ENCODE data around the gene CHMP4B.
"Not testable (repeated sequence)": the region's sequence is repeated elsewhere in the genome, so short reads cannot be mapped to it uniquely, and the experiment has no call there.

Gene CHMP4B

DNA sequence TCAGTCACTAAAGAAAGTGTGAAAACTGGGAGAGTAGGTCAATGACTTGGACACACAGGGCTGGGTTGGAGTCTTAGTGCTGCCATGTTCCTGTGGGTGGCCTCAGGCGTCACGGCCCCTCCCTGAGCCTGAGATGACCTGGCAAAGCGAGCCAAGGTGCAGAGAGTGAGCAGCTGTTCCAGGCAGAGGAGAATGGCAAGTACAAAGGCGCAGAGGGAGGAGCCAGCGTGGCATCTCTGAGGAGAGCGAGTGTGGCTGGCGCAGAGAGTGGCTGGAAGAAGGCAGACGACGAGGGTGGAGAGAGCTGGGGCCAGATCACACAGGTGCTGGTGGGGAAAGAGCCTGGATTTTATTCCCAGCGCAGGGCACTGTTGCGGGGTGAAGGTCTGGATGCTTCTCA is 20.6 kb upstream of the CHMP4B start:
- peak; percentile 36 to 54 (median 43) for DNase-seq

DNA sequence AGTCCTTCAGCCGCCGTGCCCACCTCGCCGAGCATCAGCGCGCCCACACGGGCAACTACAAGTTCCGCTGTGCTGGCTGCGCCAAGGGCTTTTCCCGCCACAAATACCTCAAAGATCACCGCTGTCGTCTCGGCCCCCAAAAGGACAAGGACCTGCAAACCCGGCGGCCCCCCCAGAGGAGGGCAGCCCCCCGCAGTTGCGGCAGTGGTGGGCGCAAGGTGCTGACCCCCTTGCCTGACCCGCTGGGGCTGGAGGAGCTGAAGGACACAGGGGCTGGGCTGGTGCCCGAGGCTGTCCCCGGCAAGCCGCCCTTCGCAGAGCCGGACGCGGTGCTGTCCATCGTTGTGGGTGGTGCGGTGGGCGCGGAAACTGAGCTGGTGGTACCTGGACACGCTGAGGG is 20.1 kb upstream of the CHMP4B start:
- no peak for DNase-seq

DNA sequence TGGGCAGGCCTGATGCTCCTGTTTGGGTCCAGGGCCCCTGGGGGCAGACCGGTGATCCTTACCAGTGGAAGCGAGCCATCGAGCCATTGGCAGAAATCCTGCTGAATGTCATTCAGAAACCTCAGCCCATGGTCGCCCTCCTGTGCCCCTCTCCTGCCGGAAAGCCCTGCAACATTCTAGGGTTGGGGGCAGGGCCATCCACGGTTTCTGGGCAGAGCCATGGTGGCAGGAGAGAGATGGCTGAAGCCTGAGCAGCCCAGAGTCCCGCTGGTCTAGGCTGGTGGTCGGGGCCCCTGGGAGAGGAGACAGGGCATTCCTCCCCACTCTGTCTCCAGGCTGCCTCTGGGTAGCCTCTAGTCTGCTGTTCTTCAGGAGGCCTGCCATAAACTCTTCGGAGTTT is 19.6 kb upstream of the CHMP4B start:
- no peak for DNase-seq

DNA sequence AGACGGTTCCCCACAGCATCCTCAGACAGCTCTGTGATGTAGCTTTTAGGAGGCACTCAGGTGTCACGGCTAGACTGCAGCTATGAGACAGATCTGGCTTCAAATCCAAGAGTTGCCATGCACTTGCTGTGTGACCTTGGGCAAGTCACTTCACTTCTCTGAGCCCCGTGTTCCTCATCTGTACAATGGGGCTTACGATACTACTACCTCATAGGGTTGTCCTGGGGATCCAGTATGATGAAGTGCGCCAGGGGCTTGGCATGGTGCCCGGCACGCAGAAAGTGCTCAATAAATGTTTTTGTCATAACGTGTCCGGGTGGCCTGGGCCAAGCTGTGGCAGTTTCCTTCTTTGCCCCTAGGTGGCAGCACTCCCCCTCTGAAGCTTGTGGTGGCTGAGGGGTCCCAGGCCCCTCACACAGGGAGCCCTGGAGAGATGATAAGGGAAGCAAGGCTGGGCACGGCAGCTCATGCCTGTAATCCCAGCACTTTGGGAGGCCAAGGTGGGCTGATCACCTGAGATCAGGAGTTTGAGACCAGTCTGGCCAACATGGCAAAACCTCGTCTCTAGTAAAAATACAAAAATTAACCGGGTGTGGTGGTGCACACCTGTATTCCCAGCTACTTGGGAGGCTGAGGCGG is 19.1 kb upstream of the CHMP4B start:
- DNase-seq = peak in 2 of 3 experiments; percentile 15 to 45

DNA sequence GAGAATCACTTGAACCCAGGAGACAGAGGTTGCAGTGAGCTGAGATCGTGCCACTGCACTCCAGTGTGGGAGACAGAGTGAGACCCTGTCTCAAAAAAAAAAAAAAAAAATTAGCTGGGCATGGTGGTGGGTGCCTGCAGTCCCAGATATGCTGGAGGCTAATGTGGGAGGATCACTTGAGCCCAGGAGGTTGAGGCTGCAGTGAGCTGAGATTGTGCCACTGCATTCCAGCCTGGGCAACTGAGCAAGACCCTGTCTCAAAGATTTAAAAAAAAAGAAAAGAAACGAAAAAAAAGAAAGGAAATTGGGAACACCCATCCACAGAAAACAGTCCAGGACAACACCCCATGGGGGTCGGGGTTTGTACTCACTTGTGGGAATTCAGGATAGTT is 18.6 kb upstream of the CHMP4B start:
- not testable (repeated sequence) for DNase-seq

DNA sequence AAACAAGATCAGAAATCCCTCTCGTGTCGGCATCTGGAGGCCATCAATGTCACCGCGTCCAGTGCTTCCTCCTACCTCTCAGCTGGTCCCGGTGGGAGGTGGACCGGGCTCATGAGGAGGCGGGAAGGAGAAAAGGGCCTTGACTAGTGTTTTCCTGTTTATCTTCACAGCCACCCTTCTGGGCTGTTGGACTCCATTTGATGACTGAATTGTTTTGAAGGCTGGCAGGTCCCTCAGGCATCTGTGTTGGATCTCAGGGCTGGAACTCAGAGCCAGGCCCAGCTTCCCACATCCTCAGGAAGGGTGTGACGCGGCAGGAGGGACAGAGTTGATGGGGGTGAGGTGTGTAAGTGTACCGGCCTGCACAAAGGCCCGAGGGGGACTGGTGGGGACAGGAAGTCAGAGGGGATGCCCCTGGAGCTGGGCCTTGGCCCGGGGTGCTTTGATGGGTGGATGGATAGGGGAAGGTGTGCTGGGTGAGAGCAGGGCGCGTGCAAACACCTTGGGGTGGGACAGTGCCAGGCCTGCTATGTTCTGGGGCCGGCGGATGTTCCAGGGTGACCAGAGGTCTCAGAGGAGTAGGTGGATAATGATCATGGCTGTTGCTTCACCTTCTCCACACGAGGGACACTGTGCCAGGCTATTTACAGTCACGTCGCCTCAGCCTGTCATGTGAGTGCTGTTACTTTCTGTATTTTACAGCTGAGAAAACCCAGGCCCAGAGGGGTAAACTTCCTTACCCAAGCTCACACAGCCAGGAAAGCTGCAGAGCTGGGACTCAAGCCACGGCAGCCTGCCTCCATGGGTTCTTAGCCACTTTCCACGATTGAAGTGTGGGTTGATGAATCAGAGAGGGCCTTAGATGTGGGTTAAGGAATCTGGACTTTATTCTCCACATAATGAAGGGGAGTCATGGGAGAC is 17.9 kb upstream of the CHMP4B start:
- DNase-seq = peak in 1 of 3 experiments; percentile 14

DNA sequence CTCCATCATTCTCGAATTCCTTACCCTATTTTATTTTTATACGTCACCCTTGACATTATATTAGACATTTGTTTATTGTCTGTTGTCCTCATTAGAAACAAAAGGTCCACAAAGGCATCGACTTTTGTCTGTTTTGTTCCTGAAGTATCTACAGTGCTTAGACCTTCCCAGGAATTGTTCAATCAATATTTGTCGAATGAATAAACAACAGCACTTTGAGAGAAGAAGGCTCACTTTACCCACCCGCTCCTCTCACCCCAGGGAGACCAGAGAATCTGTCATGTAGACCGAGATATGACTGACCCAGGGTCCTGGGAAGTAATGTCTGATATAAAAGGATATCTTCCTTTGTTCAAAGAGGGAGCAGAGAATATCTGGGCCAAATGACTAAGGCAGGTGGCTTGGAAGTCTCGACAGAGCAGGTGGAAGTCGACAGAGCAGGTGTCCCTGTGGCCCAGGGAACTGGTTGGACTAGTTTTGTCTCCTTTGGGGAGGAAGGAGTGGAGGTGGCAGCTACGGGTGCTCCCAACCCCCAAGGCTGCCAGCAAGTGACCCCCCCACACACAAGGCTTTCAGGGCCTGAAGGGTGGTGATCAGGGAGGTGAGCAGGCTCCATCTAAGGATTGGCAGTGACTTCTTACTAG is 14.8 kb upstream of the CHMP4B start:
- DNase-seq = peak in 2 of 3 experiments; percentile 92 to 97

DNA sequence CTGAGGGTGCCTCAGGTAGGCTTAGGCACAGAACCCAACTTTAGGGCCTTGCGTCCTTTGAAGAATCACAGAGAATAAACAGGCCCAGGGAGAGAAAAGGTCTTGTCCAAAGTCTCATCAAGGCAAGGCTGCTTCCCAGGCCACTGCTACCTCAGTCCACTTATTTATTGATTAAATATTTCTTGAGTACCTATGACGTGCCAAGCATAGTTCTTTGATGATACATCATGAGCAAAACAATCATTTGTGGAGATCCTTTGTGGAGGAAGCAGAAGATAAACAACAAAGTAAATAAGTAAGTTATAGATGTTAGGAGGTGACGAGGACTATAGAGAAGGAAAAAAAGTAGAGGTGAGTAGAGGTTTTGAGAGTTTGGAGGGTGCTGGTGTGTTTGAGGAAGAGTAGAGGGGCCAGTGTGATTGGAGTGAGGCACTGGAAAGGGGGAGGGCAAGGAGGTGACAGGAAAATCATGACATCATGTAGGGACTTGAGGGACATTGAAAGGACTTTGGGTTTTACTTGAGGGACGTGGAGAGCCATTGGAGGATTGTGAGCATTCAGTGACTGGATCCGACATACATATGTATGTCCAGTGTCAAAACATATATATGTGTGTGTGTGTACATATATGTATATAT is 14.1 kb upstream of the CHMP4B start:
- peak in 1 of 3 experiments; percentile 48 for DNase-seq

DNA sequence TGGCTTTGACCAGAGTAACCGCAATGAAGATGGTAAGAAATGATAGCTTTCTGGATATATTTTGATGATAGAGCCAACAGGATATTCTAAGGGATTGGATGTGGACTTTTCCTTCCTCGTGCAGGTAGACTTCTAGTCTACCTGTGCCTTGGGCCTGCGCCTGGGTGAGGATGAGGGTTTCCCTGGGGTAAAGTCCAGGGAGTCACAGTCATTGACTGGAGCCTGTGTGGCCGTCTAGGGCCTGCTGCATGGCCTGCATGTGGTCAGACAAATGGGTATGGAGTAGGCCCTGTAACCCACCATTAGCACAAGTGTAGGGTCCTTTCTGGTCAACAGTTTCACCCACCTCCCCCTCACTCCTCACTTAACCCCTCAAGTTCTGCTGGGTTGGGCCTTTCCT is 12.7 kb upstream of the CHMP4B start:
- DNase-seq = no peak

DNA sequence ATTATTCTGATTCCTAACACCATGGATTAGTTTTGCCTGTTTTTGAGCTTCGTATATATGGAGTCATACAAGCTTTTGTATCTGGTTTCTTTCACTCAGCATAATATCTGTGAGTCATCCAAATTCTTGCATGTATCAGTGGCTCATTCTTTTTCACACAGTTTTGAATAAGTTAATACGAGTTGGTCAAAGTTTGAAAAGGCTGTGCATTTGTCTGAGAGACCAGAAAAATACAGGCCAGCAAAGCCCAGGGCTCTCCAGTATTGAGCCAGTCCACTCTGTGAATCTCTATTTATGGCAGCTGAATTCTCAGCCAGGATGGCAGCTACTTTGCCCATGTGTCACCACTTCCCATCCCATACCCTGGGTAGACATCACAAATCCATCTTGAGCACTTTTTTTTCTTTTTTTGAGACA is 7.2 kb upstream of the CHMP4B start:
- no peak for DNase-seq

DNA sequence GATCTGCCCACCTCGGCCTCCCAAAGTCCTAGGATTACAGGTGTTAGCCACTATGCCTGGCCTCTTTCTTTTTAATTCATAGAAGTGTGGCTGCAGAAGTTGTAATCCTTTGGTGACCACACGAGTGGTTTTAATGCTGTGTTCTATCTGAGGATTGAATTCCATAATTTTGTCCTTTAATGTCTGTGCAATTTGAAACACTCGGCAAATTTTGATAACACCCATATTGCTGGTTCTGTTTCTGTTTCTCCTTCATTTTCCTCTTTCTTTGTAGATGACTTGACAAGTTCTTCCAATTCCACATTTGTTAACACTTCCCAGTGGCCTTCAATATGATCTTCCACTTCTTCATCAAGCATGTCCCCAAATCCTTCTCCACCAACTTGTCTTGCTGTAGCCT is 2.8 kb upstream of the CHMP4B start:
- no peak for DNase-seq

DNA sequence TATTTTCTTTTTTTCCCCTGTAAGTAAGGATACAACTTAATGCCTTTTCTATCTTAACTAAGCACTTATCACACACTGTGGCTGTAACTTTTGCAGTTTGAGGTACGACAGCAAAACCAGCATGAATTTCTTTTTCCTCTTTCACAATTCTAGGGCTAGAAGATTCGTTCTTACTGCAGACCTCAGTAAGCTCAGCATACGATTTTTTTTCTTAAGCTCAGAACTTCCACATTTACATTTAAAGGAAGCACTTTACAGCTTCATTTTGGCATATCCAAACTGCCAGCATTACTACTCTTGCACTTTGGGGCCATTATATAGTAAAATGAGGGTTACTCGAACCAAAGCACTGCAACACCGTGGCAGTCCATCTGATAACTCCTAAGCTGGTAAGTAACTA is 889 bp upstream of the CHMP4B start:
- DNase-seq = no peak

DNA sequence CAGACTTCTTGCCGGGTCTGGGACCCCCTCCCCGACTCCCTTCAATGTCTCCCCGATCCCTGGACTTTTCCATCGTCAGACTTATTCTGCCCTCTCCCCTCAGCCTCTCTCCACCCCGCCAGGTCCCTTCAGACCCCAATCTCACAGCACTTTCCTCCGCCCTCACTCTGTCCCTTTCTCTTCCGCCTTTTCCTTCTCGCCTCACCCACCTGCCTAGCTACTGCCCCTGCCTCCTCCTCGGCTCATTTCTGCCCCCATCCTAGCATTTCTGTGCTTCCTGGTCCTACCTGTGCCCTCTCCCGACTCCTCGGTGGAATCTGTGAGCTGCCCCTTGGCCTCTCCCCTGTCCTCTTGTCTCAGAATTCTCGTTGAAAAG is 616 bp downstream of the CHMP4B start:
- peak in 2 of 3 experiments; percentile 53 to 67 for DNase-seq

DNA sequence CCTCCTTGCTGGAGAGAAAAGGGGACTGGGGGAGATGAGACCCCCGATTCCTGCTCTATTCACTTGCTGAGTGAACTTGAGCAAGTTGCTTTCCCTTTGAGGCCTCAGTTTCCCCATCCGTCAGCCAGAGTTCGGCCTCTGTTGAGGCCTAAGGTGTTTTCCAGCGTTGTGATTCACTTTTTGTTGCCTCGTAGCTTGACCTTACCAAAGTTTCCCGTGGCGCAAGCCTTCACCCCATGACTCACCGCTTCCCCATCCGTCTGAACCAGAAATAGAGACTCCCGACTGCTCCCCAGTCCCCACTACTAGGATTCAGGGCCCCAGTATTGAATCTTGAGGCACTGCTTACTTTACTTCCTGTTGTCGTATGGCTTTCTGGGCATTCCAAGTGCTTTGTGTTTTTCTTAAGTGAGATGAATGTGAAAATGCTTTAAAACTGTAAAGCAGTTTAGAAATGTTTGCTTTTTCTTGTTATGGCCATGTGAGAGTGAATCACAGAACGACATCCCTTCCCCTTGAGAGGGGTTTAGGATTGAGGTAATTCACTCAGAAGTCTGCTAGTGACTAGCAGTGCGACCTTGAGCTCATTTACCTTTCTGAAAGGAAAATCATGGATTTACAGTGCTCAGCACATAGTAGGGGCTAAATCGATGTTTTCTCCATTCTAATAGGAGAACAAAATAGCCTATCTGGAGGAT is 1.2 kb downstream of the CHMP4B start:
- peak in 1 of 3 experiments; percentile 61 for DNase-seq

DNA sequence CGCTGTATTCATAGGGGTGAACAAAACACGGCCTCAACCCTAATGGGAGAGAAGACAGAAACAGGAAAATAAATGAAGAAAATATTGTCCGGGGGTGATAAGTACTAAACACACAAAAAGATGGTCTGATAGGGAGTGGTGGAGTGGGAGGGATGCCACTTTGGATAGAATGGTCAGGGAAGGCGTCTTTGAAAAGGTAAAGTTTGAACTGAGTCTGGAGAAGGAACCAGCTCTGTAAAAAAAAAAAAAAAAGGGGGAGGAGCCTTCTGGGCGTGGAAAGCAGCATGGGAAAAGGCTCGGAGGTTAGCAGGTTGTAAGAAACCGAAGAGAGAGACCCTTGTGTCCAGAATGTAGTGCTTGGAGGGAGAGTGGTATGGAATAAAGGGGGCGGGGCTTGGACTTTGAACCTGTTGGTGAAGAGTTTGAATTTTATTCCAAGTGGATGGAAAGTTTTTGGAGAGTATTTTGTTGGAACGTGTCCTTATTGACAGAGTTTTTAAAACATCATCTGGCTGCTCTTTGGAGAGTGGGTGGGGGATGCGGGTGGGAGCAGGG is 1.8 kb downstream of the CHMP4B start:
- DNase-seq = peak in 2 of 3 experiments; percentile 39 to 60

DNA sequence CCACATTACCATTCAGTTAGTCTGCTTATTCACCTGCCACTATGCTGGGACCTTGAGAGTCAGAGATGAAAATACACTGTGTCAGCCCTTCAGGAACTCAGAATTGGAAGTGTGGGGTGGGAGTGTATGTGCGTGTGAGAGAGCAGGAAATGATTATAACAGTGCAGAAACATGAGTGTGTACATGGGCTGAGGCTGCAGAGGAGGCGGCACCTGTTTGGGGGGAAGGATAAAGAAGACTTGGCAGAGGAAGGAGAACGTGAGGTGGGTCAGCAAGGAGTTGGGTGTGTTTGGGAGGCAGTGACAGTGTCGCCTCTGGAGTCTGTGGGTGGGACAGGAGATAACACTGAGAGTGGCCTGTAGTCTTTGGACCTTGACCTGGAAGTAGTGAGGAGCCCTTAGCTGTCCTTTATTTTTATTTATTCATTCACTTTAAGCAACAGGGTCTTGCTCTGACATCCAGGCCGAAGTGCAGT is 3.1 kb downstream of the CHMP4B start:
- no peak for DNase-seq

DNA sequence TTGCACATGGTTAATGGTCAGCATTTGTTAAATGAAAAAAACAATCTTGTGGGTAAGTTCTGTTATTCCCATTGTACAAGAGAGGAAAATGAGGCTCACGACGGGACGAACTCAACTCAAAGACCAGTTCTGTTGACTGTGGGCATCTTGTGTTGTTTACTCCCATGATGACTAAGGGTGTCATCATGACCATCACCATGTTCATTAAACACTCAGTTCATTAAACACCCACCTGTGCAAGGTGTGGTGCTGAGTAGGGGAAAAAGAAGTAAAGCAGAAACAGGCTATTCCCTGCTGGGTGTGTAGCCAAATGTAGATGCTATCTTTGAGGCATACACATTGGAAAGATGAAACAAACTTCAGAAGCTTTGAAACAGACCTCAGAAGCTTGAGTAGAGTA is 4.5 kb downstream of the CHMP4B start:
- DNase-seq = no peak

DNA sequence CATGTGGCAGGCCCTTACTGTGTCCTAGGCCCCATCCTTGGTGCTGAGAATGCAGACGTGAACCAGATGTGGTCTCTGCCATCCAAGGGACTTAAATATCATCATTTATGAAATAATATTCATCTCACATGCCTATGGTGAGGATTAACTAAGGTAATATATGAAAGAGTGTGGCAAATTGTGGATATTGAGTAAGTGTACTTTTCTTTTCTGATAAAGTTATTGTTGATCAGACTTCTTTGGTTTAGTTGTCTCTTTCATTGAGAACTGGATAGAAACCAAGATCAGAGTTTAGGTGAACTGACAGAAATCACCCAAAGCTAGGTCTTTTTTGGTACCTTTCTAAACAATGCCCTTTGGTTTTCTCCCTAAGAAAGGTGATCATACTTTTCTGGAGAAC is 5.0 kb downstream of the CHMP4B start:
- no peak for DNase-seq

DNA sequence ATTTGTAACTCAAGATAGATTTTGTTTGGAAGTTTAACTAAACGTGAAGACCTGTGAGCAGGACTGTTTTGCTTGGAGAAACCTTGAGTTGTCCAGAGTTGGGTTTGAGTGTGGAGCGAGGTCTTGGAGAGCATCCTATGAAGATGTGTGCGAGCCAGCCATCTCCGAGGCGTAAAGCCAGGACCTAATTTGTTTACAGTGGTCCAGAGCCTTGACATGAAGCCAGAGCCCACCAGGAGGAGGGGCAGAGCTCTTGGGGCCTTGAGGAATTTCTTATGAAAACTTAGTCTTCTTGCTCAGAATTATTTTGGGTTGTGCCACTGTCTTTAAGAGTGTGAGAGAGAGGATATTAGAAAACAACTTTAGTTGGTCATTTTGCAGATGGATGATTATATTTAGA is 6.3 kb downstream of the CHMP4B start:
- DNase-seq = no peak

DNA sequence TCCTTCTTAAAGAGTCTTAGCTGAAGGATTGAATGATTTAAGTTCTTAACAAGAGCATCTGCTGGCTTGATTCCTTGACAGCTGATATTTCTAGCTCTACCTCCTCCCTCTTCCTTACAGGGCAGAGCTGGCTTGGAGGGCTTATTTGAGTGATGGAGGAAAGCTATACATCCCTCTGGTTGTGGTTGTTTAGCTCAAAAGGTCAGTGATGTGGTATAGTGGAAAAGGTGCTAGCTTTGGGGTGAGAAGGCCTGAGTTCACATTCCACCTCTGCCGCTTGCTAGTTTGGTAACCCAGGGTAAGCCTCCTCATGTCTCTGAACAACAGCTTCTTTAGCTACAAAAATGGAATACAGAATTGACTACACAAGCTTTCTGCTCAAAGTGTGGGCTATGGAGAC is 8.3 kb downstream of the CHMP4B start:
- no peak for DNase-seq

DNA sequence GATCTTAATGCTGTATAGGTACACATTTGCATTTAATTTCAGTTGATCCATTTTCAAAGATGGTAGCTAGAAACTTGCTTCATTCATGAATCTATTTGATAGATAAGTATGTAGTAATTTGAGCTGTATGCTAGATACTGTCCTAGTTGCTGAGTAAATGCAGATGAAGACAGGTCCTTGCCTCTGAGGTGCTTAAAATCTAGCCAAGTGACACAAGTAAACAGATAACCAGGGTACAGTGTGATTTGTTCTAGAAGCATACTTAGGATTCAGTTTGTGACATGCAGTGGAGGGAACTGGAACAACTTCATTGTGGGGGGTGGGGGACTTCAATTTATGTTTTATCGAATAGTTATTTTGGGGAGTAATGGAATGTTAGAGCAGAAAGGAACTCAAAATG is 9.2 kb downstream of the CHMP4B start:
- no peak for DNase-seq

DNA sequence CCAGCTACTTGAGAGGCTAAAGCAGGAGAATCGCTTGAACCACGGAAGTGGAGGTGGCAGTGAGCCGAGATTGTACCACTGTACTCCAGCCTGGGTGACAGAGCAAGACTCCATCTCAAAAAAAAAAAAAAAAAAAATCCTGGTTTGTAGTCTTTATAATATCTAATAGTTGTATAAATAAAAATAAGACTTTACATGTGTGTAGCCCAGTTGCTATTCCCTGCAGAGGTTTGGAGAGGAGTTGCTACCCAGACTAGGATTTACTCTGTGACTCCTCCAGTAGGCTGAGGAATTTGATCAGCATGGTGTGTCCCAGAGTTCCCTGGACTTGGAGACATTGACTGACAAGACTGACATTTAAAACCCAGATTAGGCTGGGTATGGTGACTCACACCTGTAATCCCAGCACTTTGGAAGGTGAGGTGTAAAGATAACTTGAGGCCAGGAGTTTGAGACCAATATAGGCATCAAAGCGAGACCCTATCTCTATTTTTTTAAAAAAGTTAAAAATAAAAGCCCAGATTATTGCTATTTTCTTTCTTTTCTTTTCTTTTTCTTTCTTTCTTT is 10.2 kb downstream of the CHMP4B start:
- no peak for DNase-seq
